Neutrophil (primary cell): ENCODE results near the gene MYBPHL.

Experiments used
- H3K27ac ChIP-seq: fragments of 200-600 bp; sonication (generic); 2 replicates; pipeline ENCODE4 v1.5.1; 2016; ENCODE audit warnings: mild to moderate bottlenecking, moderate library complexity
- H3K27me3 ChIP-seq: fragments of 200-600 bp; sonication (generic); 2 replicates; pipeline ENCODE4 v1.6.0; 2016; ENCODE audit warnings: mild to moderate bottlenecking
- H3K36me3 ChIP-seq: fragments of 200-600 bp; sonication (generic); 2 replicates; pipeline ENCODE4 v1.5.1; 2017
- H3K4me1 ChIP-seq, 2 experiments: fragments of 200-600 bp in 1 of 2; sonication (generic) in 1 of 2; 1 replicate in 1 of 2; 2 replicates in 1 of 2; pipeline versions ENCODE4 v1.5.1 to v1.6.1; 2013 to 2016; ENCODE audit warnings: low read depth in 1 of 2, low read length in 1 of 2, mild to moderate bottlenecking in 1 of 2, moderate library complexity in 1 of 2; ENCODE audit not compliant: control insufficient read depth in 1 of 2, insufficient read depth in 1 of 2
- H3K4me3 ChIP-seq, 2 experiments: fragments of 200-600 bp in 1 of 2; sonication (generic) in 1 of 2; 1 replicate in 1 of 2; 2 replicates in 1 of 2; pipeline ENCODE4 v1.5.1; 2013 to 2016; ENCODE audit warnings: low read depth in 1 of 2, low read length in 1 of 2, mild to moderate bottlenecking in 1 of 2, moderate library complexity in 1 of 2
- H3K9me3 ChIP-seq: fragments of 200-600 bp; sonication (generic); 2 replicates; pipeline ENCODE4 v1.5.1; 2016
- TF ChIP-seq, protein P1 (sequence below): fragments of 200-600 bp; sonication (generic); IDR thresholded peaks from 2 replicates; pipeline ENCODE4 v1.5.1; 2016; ENCODE audit warnings: antibody characterized with exemption

The MYBPHL gene

DNA sequence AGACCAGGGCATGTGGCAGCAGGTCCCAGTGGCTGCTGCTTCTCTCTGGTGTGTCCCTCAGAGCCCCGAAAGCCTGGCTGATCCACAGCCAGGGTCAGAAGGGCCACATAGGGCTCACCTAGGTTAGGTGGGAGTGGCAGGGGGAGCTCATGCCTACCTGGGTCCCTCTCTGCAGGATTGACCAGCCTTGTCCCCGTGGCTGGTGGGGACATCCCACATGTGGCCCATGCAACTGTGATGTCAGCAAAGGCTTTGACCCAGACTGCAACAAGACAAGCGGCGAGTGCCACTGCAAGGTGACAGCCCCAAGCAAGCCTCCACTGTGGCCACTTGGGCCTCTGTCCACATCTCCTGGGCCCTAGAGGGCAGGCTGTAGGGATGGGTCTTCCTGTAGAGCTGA lies 41.8 kb downstream of the MYBPHL start:
- Histone ChIP-seq H3K4me3 (no peak overlapping the region), H3K36me3 (no peaks in the 10 kb centered on the region), H3K9me3 (no peaks in the 10 kb centered on the region), H3K4me1 (peaks cover 0 to 5% of the 10 kb centered on the region in 2 experiments), H3K27me3 (peaks cover 10% of the 10 kb centered on the region), H3K27ac (no peak overlapping the region)
- TF ChIP-seq, protein P1, sequence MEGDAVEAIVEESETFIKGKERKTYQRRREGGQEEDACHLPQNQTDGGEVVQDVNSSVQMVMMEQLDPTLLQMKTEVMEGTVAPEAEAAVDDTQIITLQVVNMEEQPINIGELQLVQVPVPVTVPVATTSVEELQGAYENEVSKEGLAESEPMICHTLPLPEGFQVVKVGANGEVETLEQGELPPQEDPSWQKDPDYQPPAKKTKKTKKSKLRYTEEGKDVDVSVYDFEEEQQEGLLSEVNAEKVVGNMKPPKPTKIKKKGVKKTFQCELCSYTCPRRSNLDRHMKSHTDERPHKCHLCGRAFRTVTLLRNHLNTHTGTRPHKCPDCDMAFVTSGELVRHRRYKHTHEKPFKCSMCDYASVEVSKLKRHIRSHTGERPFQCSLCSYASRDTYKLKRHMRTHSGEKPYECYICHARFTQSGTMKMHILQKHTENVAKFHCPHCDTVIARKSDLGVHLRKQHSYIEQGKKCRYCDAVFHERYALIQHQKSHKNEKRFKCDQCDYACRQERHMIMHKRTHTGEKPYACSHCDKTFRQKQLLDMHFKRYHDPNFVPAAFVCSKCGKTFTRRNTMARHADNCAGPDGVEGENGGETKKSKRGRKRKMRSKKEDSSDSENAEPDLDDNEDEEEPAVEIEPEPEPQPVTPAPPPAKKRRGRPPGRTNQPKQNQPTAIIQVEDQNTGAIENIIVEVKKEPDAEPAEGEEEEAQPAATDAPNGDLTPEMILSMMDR, result no peak

DNA sequence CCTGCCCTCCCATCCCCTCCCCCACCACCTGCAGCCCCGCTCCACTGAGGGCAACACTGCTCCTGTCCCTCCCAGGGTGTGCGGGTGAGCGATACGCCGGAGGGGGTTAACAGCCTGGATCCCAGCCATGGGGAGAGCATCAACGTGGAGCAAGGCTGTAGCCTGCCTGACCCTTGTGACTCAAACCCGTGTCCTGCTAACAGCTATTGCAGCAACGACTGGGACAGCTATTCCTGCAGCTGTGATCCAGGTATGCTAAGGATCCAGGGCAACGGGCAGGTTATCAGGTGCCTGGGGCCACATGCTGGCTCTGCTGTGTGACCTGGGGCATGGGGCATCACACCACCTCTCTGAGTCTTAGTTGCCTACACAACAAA lies 42.4 kb downstream of the MYBPHL start:
- Histone ChIP-seq H3K27ac (no peak overlapping the region), H3K9me3 (no peaks in the 10 kb centered on the region), H3K36me3 (no peaks in the 10 kb centered on the region), H3K4me1 (peaks cover 0 to 5% of the 10 kb centered on the region in 2 experiments), H3K4me3 (no peak overlapping the region), H3K27me3 (peaks cover 10% of the 10 kb centered on the region)
- TF ChIP-seq, protein P1, result no peak

DNA sequence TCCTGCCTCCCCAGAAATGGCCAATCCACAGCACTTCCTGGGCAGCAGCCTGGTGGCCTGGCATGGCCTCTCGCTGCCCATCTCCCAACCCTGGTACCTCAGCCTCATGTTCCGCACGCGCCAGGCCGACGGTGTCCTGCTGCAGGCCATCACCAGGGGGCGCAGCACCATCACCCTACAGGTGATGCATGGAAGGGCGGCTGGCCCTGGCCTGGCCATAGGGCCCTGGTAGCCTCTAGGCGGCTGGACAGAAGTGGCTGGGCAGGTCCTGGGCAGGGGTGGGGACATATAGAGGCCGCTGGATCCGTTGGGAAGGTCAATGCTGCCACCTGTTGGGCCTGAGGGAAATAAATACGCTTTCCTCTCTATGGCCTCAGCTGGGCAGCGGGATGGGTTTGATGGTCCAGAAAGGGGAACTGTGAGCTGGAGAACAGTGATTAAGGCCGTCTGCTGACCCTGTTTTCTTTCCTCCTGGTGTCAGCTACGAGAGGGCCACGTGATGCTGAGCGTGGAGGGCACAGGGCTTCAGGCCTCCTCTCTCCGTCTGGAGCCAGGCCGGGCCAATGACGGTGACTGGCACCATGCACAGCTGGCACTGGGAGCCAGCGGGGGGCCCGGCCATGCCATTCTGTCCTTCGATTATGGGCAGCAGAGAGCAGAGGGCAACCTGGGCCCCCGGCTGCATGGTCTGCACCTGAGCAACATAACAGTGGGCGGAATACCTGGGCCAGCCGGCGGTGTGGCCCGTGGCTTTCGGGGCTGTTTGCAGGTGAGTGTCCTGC lies 43.0 kb downstream of the MYBPHL start:
- Histone ChIP-seq H3K4me3 (no peak overlapping the region), H3K36me3 (no peaks in the 10 kb centered on the region), H3K27me3 (peaks cover 10% of the 10 kb centered on the region), H3K4me1 (peaks cover 0 to 5% of the 10 kb centered on the region in 2 experiments), H3K9me3 (no peaks in the 10 kb centered on the region), H3K27ac (no peak overlapping the region)
- TF ChIP-seq, protein P1, result peak; percentile 97

DNA sequence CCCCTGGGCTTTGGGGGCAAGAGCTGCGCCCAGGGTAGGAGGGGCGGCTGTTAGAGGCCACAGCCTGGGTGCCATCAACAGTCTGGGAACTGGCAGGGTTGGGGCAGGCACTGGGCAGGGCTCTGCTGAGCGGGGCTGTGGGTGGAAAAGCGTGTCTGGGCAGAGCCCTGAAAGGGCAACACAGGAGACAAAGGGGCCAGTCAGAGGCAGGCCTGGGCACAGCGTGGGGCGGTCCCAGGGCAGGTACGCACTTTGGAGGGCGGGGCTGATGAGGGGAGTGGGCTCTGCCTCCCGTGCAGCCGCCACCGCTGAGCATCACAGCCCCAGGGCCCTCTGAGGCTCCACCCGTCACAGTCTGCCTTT lies 43.6 kb downstream of the MYBPHL start:
- H3K27me3 ChIP-seq, result peaks cover 10% of the 10 kb centered on the region
- no peaks in the 10 kb centered on the region for H3K36me3 ChIP-seq
- H3K4me3 ChIP-seq, result no peak overlapping the region
- no peaks in the 10 kb centered on the region for H3K9me3 ChIP-seq
- TF ChIP-seq, protein P1, result no peak
- H3K27ac ChIP-seq, result no peak overlapping the region
- peaks cover 0 to 5% of the 10 kb centered on the region in 2 experiments for H3K4me1 ChIP-seq

DNA sequence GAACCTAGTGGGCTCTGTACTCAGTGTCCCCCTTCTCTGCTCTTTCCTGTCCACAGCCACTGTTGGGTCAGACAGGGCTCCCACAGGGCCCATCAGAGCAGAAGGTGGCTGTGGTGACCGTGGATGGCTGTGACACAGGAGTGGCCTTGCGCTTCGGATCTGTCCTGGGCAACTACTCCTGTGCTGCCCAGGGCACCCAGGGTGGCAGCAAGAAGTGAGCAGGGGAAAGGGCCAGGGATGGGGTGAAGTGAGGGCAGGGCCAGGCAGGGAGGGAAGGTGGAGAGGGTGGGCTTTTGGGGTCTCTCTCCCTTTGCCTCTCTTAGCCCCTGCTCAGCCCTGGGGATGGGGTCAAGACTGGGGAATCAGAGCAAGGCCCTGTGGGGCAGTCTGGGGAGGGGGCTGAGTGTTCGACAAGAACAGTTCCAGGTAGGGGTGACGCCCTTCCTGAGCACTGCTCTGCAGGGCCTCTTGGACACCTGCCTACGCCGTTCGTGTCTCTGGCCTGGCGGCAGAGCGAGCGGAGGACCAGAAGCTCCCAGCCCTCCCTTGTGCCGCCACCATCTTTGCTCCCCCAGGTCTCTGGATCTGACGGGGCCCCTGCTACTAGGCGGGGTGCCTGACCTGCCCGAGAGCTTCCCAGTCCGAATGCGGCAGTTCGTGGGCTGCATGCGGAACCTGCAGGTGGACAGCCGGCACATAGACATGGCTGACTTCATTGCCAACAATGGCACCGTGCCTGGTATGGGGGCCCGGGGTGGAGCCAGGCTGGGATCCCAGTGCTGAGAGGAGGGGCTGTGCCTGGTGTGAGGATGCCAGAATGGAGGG lies 44.4 kb downstream of the MYBPHL start:
- TF ChIP-seq, protein P1, result no peak
- Histone ChIP-seq H3K27ac (no peak overlapping the region), H3K9me3 (no peaks in the 10 kb centered on the region), H3K4me3 (no peak overlapping the region), H3K27me3 (peaks cover 10% of the 10 kb centered on the region), H3K36me3 (no peaks in the 10 kb centered on the region), H3K4me1 (peaks cover 0 to 5% of the 10 kb centered on the region in 2 experiments)
